HG03460 (cell line): ENCODE results near the gene RGN.
"Not testable (repeated sequence)": the region's sequence is repeated elsewhere in the genome, so short reads cannot be mapped to it uniquely, and the experiment has no call there.

Source experiments
- ATAC-seq: cut with Tn5 transposase; IDR thresholded peaks from one replicate; pipeline ENCODE4 v1.9.1; 2021; ENCODE audit not compliant: unreplicated experiment

The RGN gene

GRCh38 chrX:47116551-47117110, 38.4 kb downstream of the RGN start:
- ATAC-seq, result not testable (repeated sequence)

- not testable (repeated sequence) for ATAC-seq
Measured at GRCh38 chrX:47124466-47124865, 46.2 kb downstream of the RGN start.

GRCh38 chrX:47129157-47129898, 51.1 kb downstream of the RGN start:
- ATAC-seq, result peak; percentile 99

- ATAC-seq, result no peak
Measured at GRCh38 chrX:47129899-47130358, 51.7 kb downstream of the RGN start.

GRCh38 chrX:47133493-47133892, 55.2 kb downstream of the RGN start:
- no peak for ATAC-seq

- ATAC-seq, result not testable (repeated sequence)
Measured at GRCh38 chrX:47135650-47136049, 57.4 kb downstream of the RGN start.

- ATAC-seq, result no peak
Measured at GRCh38 chrX:47138171-47138570, 59.9 kb downstream of the RGN start.
